ENCODE results near the gene SZT2. TPM values are rescaled to one million over a fixed set of nuclear protein-coding genes. Genes with fewer than 3 reads are reported as not detected.

SZT2 gene
- total and polyA plus RNA-seq, 10 of the 15 experiments (the other 5 are each of a cell fraction or from before 2014, with no cell fraction given): 1.4 to 38.3 (median 12.7) TPM

- intact Hi-C loops (cut with micrococcal nuclease; ENCODE audit: unreplicated experiment): no loop called here
- Histone ChIP-seq H3K79me2 (ENCODE audit: control insufficient read depth, insufficient read depth, low read length) (no peaks in the 10 kb centered on the region), H4K20me1 (ENCODE audit: control insufficient read depth, insufficient read depth) (no peaks in the 10 kb centered on the region), H3K9me3 (replicated peaks; ENCODE audit: control insufficient read depth, insufficient read depth, low read length) (no peaks in the 10 kb centered on the region), H3K36me3 (ENCODE audit: control insufficient read depth in 2 of 2, insufficient read depth in 2 of 2, low read length in 1 of 2) (no peaks in the 10 kb centered on the region), H3K4me3 (no peak overlapping the region), H3K9ac (ENCODE audit: control insufficient read depth, insufficient read depth, low read length) (no peak overlapping the region), H3K4me2 (ENCODE audit: control insufficient read depth, insufficient read depth) (no peak overlapping the region), H3K27me3 (replicated peaks in 1 of 2; ENCODE audit: control insufficient read depth in 2 of 2, insufficient read depth in 2 of 2, low read length in 1 of 2) (no peaks in the 10 kb centered on the region), H3K4me1 (ENCODE audit: control insufficient read depth, insufficient read depth, low read length) (no peaks in the 10 kb centered on the region), H2AFZ (ENCODE audit: control insufficient read depth, low read depth, low read length) (no peak overlapping the region), H3K27ac (ENCODE audit: control insufficient read depth, insufficient read depth) (no peak overlapping the region)
- CTCF ChIA-PET: no interaction called here
- no TSS peak for BruUV-seq (replicated peaks)
- no peak for DNase-seq (ENCODE audit: low read depth, low spot score)
- no peak for ATAC-seq
- SMC1A ChIA-PET (ENCODE audit: uncharacterized antibody, unreplicated experiment): no interaction called here
- RAD21 ChIA-PET (ENCODE audit: unreplicated experiment): no interaction called here
- FAIRE-seq: no peak
- 88% methylated on average over 10 of the region's 10 CpGs for WGBS (ENCODE audit: insufficient coverage, insufficient replicate concordance, low lambda C conversion rate, missing lambda C conversion rate)
- in situ Hi-C loops (cut with MboI): no loop called here
- POLR2A ChIA-PET: no interaction called here
- TF ChIP-seq NFYA (IDR thresholded peaks at IDR 0.05; ENCODE audit: borderline replicate concordance, low read depth, low read length) (no peak), E4F1 (IDR thresholded peaks at IDR 0.05; ENCODE audit: borderline replicate concordance, partially characterized antibody) (no peak), NR2C1 (IDR thresholded peaks at IDR 0.05) (no peak), ETV6 (conservative IDR thresholded peaks at IDR 0.05 in 1 of 2, IDR thresholded peaks at IDR 0.05 in 1 of 2; ENCODE audit: borderline replicate concordance in 1 of 2, low read depth in 1 of 2) (no peak), CBX3 (IDR thresholded peaks at IDR 0.05; ENCODE audit: borderline replicate concordance, low read depth) (no peak), POLR2AphosphoS2 (IDR thresholded peaks at IDR 0.05; ENCODE audit: low read depth, low read length) (no peak), SKIL (IDR thresholded peaks at IDR 0.05; ENCODE audit: low read depth, poor library complexity, severe bottlenecking) (no peak), CBFB (IDR thresholded peaks at IDR 0.05; ENCODE audit: low read depth) (no peak), SIN3A (IDR thresholded peaks at IDR 0.05; ENCODE audit: low read depth, low read length) (no peak), JUNB (IDR thresholded peaks at IDR 0.05) (no peak), RFX5 (IDR thresholded peaks at IDR 0.05; ENCODE audit: low read depth, low read length) (no peak), EP300 (IDR thresholded peaks at IDR 0.05; ENCODE audit: borderline replicate concordance in 1 of 2, control insufficient read depth in 1 of 2, low read depth in 2 of 2, low read length in 2 of 2) (no peak), ZNF622 (IDR thresholded peaks at IDR 0.05) (no peak), PML (IDR thresholded peaks at IDR 0.05; ENCODE audit: low read length) (no peak), YBX1 (IDR thresholded peaks at IDR 0.05) (no peak)
- TF ChIP-seq, protein P1, sequence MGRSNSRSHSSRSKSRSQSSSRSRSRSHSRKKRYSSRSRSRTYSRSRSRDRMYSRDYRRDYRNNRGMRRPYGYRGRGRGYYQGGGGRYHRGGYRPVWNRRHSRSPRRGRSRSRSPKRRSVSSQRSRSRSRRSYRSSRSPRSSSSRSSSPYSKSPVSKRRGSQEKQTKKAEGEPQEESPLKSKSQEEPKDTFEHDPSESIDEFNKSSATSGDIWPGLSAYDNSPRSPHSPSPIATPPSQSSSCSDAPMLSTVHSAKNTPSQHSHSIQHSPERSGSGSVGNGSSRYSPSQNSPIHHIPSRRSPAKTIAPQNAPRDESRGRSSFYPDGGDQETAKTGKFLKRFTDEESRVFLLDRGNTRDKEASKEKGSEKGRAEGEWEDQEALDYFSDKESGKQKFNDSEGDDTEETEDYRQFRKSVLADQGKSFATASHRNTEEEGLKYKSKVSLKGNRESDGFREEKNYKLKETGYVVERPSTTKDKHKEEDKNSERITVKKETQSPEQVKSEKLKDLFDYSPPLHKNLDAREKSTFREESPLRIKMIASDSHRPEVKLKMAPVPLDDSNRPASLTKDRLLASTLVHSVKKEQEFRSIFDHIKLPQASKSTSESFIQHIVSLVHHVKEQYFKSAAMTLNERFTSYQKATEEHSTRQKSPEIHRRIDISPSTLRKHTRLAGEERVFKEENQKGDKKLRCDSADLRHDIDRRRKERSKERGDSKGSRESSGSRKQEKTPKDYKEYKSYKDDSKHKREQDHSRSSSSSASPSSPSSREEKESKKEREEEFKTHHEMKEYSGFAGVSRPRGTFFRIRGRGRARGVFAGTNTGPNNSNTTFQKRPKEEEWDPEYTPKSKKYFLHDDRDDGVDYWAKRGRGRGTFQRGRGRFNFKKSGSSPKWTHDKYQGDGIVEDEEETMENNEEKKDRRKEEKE (IDR thresholded peaks at IDR 0.05): no peak
Measured at GRCh38 chr1:43351421-43352350, 38.0 kb upstream of the SZT2 start.

Data from GM12878 (cell line).